A673 (cell line): ENCODE results near the gene MYO6. TPM values are rescaled to one million over a fixed set of nuclear protein-coding genes. Genes with fewer than 3 reads are reported as not detected.

Experiments used
- BruUV-seq: library from RNA; stranded (reverse); fragments of 400-500 nt; replicated peaks from 2 replicates; lab custom pipeline; 2021; lab: Mats Ljungman, UMichigan
- CTCF ChIA-PET: fragments of 300-600 bp; sonication (Branson Sonifier 250); formaldehyde crosslinking; loops from one replicate; lab custom pipeline; 2022; ENCODE audit warnings: antibody characterized with exemption; lab: Charles Lee
- POLR2A ChIA-PET: fragments of 300-600 bp; sonication (Branson Sonifier 250); formaldehyde crosslinking; loops from one replicate; lab custom pipeline; 2022; ENCODE audit warnings: antibody characterized with exemption; ENCODE audit not compliant: low non-redundant PET; lab: Charles Lee
- DNase-seq: peaks from one replicate; pipeline ENCODE4 v3.0.0-alpha.2; 2015; ENCODE audit warnings: low spot score
- H3K27ac ChIP-seq: fragments of 200-600 bp; sonication (generic); 2 replicates; pipeline ENCODE4 v1.5.1; 2016; ENCODE audit warnings: mixed run types, low read depth, mild to moderate bottlenecking, mixed read lengths, antibody characterized with exemption, low read length; ENCODE audit not compliant: poor library complexity, severe bottlenecking
- H3K27me3 ChIP-seq: fragments of 200-600 bp; sonication (generic); replicated peaks from 2 replicates; pipeline ENCODE4 v1.6.1; 2017; ENCODE audit warnings: mixed run types, low read depth, mild to moderate bottlenecking, mixed read lengths, antibody characterized with exemption, low read length; ENCODE audit not compliant: insufficient read depth, poor library complexity
- H3K36me3 ChIP-seq: fragments of 200-600 bp; sonication (generic); 2 replicates; pipeline ENCODE4 v1.6.1; 2016; ENCODE audit warnings: mixed run types, mild to moderate bottlenecking, mixed read lengths, antibody characterized with exemption, low read length; ENCODE audit not compliant: insufficient read depth, poor library complexity, severe bottlenecking
- H3K4me1 ChIP-seq: fragments of 200-600 bp; sonication (generic); 2 replicates; pipeline ENCODE4 v1.6.1; 2017; ENCODE audit warnings: mixed run types, mild to moderate bottlenecking, mixed read lengths, antibody characterized with exemption, low read length; ENCODE audit not compliant: insufficient read depth, poor library complexity, severe bottlenecking
- H3K4me3 ChIP-seq: fragments of 200-600 bp; sonication (generic); 2 replicates; pipeline ENCODE4 v1.5.1; 2016; ENCODE audit warnings: low read depth, mixed run types, mild to moderate bottlenecking, mixed read lengths, low read length; ENCODE audit not compliant: poor library complexity, severe bottlenecking
- H3K9me3 ChIP-seq: fragments of 200-600 bp; sonication (generic); 2 replicates; pipeline ENCODE4 v1.6.1; 2016; ENCODE audit warnings: mixed run types, low read depth, mild to moderate bottlenecking, mixed read lengths, antibody characterized with exemption, low read length; ENCODE audit not compliant: poor library complexity, severe bottlenecking
- CTCF ChIP-seq: fragments of 300-800, 200-600 bp; sonication (generic); conservative IDR thresholded peaks from 2 replicates; pipeline ENCODE4 v1.5.1; 2017; ENCODE audit warnings: low read depth, mild to moderate bottlenecking, antibody characterized with exemption, low read length, moderate library complexity, mixed read lengths
- EZH2 ChIP-seq: fragments of 200-600 bp; sonication (generic); IDR thresholded peaks from 2 replicates; pipeline ENCODE4 v1.6.1; 2017; ENCODE audit warnings: borderline replicate concordance, low read depth, mild to moderate bottlenecking, mixed read lengths, antibody characterized with exemption, low read length; ENCODE audit not compliant: poor library complexity, severe bottlenecking
- intact Hi-C: fragments of 100-400 bp; cut with micrococcal nuclease; formaldehyde crosslinking; loops from one replicate; pipeline ENCODE4 v1.10.0; 2022; ENCODE audit not compliant: unreplicated experiment
- total RNA-seq: library from RNA; stranded (reverse); gene quantifications from 2 replicates; pipeline ENCODE4 v1.2.3, GENCODE V29; 2021

The MYO6 gene
- total RNA-seq, 1 experiment from 2014 or later, result 1.8 TPM

GRCh38 chr6:75818098-75818855, 69.2 kb downstream of the MYO6 start:
- intact Hi-C loops, result no loop called here
- Histone ChIP-seq H3K27ac (no peak overlapping the region), H3K9me3 (no peaks in the 10 kb centered on the region), H3K27me3 (no peaks in the 10 kb centered on the region), H3K36me3 (no peaks in the 10 kb centered on the region), H3K4me3 (no peak overlapping the region), H3K4me1 (peaks cover 6% of the 10 kb centered on the region)
- TF ChIP-seq EZH2, result no peak
- no peak for TF ChIP-seq CTCF
- ChIA-PET CTCF (no interaction called here), POLR2A (no interaction called here)
- no peak for DNase-seq
- BruUV-seq, result no TSS peak

GRCh38 chr6:75819776-75820487, 70.9 kb downstream of the MYO6 start:
- TF ChIP-seq EZH2, result no peak
- no peak for TF ChIP-seq CTCF
- CTCF ChIA-PET, result interaction anchor here (0.7 kb wide), 1 partner anchor 612 kb away, joined by 3 read pairs; no protein-coding TSS in a partner anchor

GRCh38 chr6:75824160-75824559, 75.1 kb downstream of the MYO6 start:
- Histone ChIP-seq H3K4me1 (no peaks in the 10 kb centered on the region), H3K27ac (no peak overlapping the region), H3K36me3 (no peaks in the 10 kb centered on the region), H3K9me3 (no peaks in the 10 kb centered on the region), H3K4me3 (no peak overlapping the region), H3K27me3 (no peaks in the 10 kb centered on the region)
- no peak for DNase-seq
- no TSS peak for BruUV-seq
- TF ChIP-seq CTCF, result no peak
- no peak for TF ChIP-seq EZH2
- CTCF ChIA-PET, result no interaction called here
- POLR2A ChIA-PET, result no interaction called here
- intact Hi-C loops, result no loop called here

More at GRCh38 chr6:75819776-75820487, 70.9 kb downstream of the MYO6 start:
- H3K9me3 ChIP-seq, result no peaks in the 10 kb centered on the region
- BruUV-seq, result no TSS peak
- POLR2A ChIA-PET, result no interaction called here
- intact Hi-C loops, result no loop called here
- no peak for DNase-seq
- peaks cover 6% of the 10 kb centered on the region for H3K4me1 ChIP-seq
- no peaks in the 10 kb centered on the region for H3K27me3 ChIP-seq
- H3K27ac ChIP-seq, result no peak overlapping the region
- H3K4me3 ChIP-seq, result no peak overlapping the region
- H3K36me3 ChIP-seq, result no peaks in the 10 kb centered on the region
